GM12874 (cell line): Measurements from ENCODE around the gene ZPBP2.

ENCODE experiments used
- CTCF ChIP-seq: IDR thresholded peaks from 2 replicates; pipeline ENCODE4 v1.5.1; 2011; ENCODE audit warnings: low read depth, mild to moderate bottlenecking, control low read depth, low read length, moderate library complexity; ENCODE audit not compliant: insufficient read depth

The ZPBP2 gene

GRCh38 chr17:39841134-39841683, 26.8 kb upstream of the ZPBP2 start:
- no peak for TF ChIP-seq CTCF

GRCh38 chr17:39845052-39845846, 22.8 kb upstream of the ZPBP2 start:
- TF ChIP-seq CTCF = no peak

GRCh38 chr17:39846205-39846604, 21.8 kb upstream of the ZPBP2 start:
- no peak for TF ChIP-seq CTCF

- TF ChIP-seq CTCF = no peak
Measured at GRCh38 chr17:39848600-39848999, 19.4 kb upstream of the ZPBP2 start.

- TF ChIP-seq CTCF = no peak
Measured at GRCh38 chr17:39852239-39852638, 15.8 kb upstream of the ZPBP2 start.

GRCh38 chr17:39854909-39855308, 13.1 kb upstream of the ZPBP2 start:
- TF ChIP-seq CTCF = no peak

GRCh38 chr17:39861235-39861634, 6.8 kb upstream of the ZPBP2 start:
- no peak for TF ChIP-seq CTCF
